Activated effector memory CD4-positive, alpha-beta T cell treated with anti-CD3 and anti-CD28 coated beads, Interleukin-2, amount 50 U/mL, for 16 hours (primary cell): ENCODE measurements around the gene MCM9.

ENCODE experiments used
- DNase-seq: peaks from one replicate; pipeline ENCODE4 v3.0.0-alpha.2; 2020

Gene MCM9

GRCh38 chr6:118930680-118931079 is 4.3 kb downstream of the MCM9 start:
- no peak for DNase-seq

GRCh38 chr6:118923035-118923434 is 11.9 kb downstream of the MCM9 start:
- DNase-seq: no peak

- no peak for DNase-seq
Measured at GRCh38 chr6:118921084-118921483, 13.9 kb downstream of the MCM9 start.

GRCh38 chr6:118918329-118918725 is 16.6 kb downstream of the MCM9 start:
- DNase-seq: no peak

GRCh38 chr6:118917546-118918328 is 17.2 kb downstream of the MCM9 start:
- no peak for DNase-seq

GRCh38 chr6:118914598-118914997 is 20.4 kb downstream of the MCM9 start:
- no peak for DNase-seq

GRCh38 chr6:118913161-118913560 is 21.8 kb downstream of the MCM9 start:
- no peak for DNase-seq

GRCh38 chr6:118912646-118913045 is 22.3 kb downstream of the MCM9 start:
- DNase-seq: no peak

GRCh38 chr6:118908441-118908840 is 26.5 kb downstream of the MCM9 start:
- DNase-seq: no peak

- DNase-seq: no peak
Measured at GRCh38 chr6:118905851-118906250, 29.1 kb downstream of the MCM9 start.

- no peak for DNase-seq
Measured at GRCh38 chr6:118905084-118905483, 29.9 kb downstream of the MCM9 start.

- DNase-seq: no peak
Measured at GRCh38 chr6:118903691-118904090, 31.3 kb downstream of the MCM9 start.

- DNase-seq: no peak
Measured at GRCh38 chr6:118903138-118903537, 31.8 kb downstream of the MCM9 start.

- no peak for DNase-seq
Measured at GRCh38 chr6:118902726-118903125, 32.2 kb downstream of the MCM9 start.

GRCh38 chr6:118899948-118900347 is 35.0 kb downstream of the MCM9 start:
- no peak for DNase-seq

- no peak for DNase-seq
Measured at GRCh38 chr6:118897386-118897785, 37.6 kb downstream of the MCM9 start.

GRCh38 chr6:118896339-118897136 is 38.4 kb downstream of the MCM9 start:
- no peak for DNase-seq

- DNase-seq: no peak
Measured at GRCh38 chr6:118895859-118896258, 39.1 kb downstream of the MCM9 start.

- DNase-seq: no peak
Measured at GRCh38 chr6:118895261-118895560, 39.7 kb downstream of the MCM9 start.

GRCh38 chr6:118894425-118895260 is 40.3 kb downstream of the MCM9 start:
- DNase-seq: peak; percentile 87

- peak; percentile 98 for DNase-seq
Measured at GRCh38 chr6:118893807-118894424, 41.0 kb downstream of the MCM9 start, which contains the start of gene ASF1A. ASF1A (plus strand) TSS chr6:118894152; CDS start chr6:118894414, 262 bp downstream.

- DNase-seq: peak; percentile 76
Measured at GRCh38 chr6:118893064-118893806, 41.7 kb downstream of the MCM9 start.
